HL-60/S4 (cell line): ENCODE data around the gene AOAH.
"Not testable (repeated sequence)": the region's sequence is repeated elsewhere in the genome, so short reads cannot be mapped to it uniquely, and the experiment has no call there.

Experiments
- in situ Hi-C: fragments of 300-500 bp; cut with MboI; formaldehyde crosslinking; loops from 2 replicates; pipeline ENCODE4 v1.14.3; 2022; ENCODE audit warnings: low sequenced_read_pairs

Gene AOAH

DNA sequence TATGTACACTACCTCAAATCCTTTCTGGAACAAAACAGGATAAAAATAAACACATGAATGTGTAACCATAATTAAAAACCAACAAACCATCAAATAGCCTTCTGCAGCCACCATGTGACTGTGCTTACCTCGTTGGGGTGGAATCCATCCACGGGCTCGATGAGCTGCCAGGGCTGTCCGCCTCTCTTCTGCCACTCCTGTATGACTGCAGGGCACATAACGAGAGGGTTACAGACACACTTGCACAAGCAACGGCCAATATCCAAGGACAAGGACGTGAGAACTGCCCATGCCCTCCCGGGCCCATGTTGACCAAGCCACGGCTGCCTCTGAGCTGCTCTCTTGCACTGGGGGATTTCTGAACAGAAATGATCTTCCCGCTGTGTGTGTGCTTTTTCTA, 202.4 kb downstream of the AOAH start:
- in situ Hi-C loops = no loop called here

DNA sequence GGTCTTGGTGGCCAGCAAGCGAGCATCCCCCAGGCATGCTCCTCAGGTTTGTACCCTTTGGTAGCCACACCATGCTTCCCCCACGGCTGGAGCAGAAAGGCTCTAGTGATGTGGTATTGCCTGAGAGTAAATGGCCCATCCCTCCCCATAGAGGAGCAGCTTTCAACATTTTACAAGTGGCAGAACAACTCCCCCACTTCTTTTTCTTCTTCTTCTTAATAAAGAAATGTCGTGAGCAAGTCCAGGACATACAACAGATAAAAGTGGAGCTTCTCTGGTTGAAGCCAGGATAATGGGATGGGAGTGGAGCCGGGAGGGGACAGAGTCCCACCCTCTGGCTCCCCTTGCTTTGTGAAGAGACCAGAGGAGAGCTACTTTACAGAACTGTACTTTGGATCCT, 203.2 kb downstream of the AOAH start:
- in situ Hi-C loops = no loop called here

DNA sequence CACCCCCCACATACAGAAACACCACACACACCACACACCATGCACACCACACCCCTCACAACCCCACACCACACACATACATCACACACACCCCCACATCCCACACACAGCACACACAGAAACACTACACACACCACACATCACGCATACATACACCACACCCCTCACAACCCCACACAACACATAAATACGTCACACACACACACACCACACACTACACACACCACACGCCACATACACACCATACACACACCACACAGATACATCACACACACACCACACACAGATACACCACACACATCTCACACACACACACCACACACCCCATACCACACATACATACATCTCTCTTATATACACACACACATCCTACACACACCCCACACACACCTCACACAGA, 208.4 kb downstream of the AOAH start:
- in situ Hi-C loops = no loop called here

DNA sequence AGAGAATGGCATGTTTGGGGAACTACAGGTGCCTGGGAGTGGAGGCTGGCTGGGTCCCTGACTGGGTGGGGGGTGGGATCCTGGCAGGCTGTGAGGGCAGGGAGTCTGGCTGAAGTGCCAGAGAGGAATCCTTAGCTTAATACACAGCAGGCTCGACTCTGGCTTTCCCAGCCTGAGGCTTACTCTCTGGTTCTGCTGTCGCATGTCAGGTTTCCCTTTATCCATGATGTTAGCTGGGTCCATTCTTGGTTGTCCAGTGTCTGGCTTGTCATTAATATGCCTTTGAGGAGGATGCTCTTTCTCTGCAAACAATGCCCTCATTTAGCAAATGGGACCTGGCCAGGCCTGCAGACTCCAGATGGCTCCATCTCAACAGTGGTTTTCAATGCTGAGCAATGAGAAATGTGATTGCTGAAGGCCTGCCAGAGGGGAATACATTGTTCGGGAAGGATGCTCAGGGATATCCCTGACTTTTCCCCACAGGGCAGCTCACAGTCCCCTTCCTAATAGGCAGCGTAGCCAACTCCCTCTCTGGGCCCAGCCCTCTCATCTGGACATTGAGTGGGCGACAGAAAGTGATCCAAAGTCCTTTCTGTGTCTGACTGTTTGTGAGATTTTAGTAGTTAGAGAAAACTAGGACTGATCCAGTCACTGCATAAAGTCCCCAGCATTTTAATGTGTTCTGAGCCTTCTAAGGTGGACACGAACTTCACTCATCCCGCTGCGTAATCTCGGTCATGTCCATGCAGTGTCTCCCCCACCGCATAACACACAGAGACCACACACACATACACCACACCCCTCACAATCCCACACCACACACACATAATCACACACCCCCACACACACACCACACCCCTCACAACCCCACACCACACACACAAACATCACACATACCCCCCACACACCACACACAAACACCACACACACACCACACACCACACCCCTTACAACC, 209.7 kb downstream of the AOAH start:
- in situ Hi-C loops = no loop called here

DNA sequence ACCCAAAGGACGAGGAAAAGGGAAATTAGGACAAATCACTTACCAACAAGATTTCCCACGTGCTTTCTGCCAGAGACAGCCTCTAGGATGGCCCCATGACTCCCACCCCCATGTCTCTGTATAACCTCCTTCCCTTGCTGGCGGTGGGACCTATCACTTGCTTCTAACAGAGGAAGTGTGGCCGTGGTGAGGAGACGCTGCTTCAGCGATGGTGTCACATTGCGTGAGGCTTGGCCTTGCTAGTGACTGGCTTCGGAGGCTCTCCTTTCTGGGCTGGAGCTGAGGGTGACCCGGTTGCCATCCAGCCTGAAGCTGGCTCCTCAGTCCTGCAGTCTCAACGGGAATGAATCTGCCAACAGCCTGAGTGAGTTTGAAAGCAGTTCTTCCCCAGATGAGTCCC, 210.9 kb downstream of the AOAH start:
- in situ Hi-C loops = no loop called here

DNA sequence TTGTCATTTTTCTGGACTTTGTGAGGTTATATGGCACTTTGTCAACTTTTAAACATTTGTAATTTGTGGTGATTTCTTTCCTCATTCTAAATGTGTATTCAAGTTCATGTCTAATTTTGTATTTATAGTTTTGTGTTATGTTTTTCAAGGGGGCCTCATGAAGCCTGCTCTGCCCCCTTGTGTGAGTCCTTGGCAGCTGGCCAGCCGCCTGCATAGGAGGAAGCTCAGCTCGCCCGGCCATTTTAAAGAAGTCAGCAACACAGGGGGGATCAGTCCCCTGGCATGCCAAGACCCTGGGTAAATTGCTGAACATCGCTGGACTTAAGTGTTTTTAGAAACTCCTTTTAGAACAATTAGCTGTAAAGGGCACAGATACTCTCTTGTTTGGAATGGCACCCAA, 211.7 kb downstream of the AOAH start:
- in situ Hi-C loops = no loop called here

DNA sequence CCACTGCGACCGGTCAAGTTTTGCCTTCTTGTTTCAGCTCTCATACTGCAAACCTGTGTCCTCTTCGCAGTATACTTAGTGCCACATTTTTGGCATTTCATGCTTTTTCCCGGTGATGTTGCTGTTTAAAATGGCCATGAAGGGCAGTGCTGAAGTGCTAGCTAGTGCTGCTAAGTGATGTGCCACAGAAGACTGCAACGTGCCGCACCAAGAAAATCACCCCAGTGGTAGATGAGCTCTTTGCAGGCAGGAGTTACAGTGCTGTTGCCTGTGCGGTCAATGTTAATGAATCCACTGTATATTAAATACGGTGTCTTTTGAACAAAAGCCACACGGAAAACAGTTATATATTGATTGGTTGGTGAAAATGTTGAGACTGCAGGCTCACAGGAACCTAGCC, 214.3 kb downstream of the AOAH start:
- in situ Hi-C loops = no loop called here

DNA sequence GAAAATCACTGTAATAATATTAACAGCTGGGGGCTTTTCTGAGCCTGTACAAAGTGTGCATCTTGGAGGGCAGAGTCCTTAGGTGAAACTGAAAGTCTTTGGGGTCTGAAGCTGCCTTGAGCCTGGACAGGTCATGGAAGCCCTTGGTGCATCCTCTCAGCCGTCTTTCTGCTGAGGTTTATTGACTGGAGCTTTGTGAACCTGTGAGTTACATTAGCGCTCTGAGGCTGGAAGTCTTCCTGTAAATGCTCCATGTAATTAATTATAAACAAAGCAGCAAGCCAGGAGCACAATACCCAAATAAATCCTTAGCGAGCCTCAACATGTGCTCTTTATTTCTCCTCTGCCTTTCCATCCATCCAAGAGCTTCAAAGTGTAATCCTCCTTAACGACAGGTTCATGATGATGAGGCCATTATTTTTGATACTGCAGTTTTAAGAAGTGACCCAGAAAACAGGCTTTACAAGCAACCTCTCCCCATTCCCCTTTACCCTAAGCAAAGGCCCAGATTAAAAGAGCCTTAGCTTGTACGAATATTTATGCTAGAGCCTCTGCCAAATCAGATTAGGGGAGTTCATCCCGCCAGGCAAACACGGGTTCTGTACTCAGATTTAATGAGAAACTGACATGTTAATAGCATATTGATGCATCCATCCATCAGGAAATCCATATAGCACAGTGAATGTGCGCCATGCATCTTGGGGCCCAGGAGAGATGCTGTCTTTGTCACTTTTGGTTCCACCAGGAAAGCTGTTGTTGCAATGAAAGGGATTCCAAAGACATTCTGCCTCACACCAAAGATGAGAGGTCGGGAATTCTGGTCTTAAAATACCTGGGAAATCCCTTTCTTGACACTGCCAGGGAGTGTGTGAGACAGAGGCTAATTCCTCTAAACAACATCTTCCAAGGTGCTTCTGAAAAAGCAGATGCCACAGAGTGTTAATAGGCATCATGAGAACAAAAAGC, 216.5 kb downstream of the AOAH start:
- in situ Hi-C loops = no loop called here

DNA sequence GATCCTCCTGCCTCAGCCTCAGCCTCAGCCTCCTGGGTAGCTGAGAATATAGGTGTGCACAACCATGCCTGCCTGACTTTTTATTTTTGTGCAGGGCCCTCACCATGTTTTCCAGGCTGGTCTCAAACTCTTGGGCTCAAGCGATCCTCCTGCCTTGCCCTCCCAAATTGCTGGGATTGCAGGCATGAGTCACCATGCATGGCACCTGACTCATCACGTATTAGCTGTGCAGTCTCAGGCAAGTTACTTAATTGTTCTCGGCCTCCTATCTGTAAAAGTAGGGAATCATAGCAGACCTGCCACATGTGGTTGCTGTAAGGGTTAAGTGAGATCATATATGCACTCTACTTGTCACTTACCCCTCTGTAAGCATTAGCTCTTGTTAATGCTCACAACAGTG, 217.5 kb downstream of the AOAH start:
- in situ Hi-C loops = no loop called here

DNA sequence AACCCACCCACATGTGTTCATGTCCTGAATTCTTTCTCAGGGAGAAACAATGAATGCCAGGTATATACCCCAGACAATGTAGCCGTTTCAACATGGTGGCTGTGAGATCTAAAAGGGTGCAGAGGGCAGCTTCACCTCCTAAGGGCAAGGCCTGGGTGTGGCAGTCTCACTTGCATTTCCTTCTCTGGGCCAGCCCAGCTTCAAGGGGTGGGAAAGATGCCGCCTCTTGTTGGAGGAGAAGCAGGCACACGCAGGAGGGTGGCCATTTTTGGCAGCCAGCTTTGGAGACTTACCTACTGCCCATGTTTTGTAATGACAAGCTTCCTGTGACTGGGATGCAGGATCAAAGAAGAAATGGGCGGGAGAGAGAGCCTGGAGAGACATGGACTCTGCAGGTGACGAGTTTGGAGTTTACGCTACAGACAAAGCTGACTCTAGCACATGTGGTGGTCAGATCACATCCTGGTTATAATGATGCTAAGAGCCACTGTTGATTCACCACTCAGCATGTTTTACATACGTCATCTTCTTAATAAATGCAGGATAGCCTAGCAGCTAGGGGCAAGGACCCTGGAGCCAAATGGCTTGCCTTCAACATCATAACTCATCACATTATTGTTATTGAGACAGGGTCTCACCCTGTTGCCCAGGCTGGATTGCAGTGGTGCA, 218.0 kb downstream of the AOAH start:
- in situ Hi-C loops = no loop called here

DNA sequence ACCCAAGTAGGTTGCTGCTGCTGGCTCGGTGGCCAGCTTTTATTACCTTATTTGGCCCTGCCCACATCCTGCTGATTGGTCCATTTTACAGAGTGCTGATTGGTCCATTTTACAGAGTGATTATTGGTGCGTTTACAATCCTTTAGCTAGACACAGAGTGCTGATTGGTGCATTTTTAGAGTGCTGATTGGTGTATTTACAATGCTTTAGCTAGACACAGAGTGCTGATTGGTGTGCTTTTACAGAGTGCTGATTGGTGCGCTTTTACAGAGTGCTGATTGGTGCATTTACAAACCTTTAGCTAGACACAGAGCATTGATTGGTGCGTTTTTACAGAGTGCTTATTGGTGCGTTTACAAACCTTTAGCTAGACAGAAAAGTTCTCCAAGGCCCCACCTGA, 219.7 kb downstream of the AOAH start:
- in situ Hi-C loops = not testable (repeated sequence)

DNA sequence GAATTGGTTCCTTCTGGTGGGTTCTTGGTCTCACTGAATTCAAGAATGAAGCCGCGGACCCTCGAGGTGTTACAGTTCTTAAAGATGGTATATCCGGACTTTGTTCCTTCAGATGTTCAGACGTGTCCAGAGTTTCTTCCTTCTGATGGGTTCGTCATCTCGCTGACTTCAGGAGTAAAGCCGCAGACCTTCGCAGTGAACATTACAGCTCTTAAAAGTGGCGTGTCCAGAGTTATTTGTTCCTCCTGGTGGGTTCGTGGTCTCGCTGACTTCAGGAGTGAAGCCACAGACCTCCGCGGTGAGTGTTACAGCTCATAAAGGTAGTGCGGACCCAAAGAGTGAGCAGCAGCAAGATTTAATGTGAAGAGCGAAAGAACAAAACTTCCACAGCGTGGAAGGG, 220.1 kb downstream of the AOAH start:
- in situ Hi-C loops = not testable (repeated sequence)

DNA sequence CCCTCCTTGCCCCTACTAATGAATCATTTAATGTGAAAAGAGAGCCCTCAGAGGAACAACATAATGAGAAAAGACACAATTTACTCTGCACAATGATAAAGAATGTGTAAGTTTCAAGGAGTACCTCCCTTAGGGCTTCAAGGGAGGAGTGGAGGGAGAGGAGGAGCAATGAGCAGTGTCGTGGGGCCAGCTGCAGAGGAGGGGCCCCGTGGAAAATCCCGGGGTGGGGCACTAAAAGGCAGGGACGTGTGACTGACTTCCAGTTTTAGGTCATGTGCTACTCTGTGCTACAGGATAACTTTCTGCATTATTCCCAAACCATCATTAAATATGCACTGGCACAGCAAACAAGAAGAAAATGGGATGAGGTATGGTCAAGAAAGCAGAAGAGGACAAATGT, 226.5 kb downstream of the AOAH start:
- in situ Hi-C loops = loop anchor here (25.0 kb wide), 3 partner anchors 165 to 1340 kb away; partner anchors contain the start of gene NME8

DNA sequence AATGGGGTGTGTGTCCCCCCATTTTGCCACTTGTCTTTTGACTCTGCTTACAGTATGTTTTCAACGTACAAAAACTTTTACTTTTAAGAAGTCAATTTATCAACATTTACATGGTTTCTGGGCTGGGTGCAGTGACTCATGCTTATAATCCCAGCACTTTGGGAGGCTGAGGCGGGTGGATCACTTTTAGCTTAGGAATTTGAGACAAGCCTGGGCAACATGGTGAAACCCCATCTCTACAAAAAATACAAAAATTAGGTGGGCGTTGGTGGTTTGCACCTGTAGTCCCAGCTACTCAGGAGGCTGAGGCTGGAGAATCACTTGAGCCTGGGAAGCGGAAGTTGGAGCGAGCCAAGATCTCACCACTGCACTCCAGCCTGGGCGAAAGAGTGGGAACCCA, 227.1 kb downstream of the AOAH start:
- in situ Hi-C loops = loop anchor here (25.0 kb wide), 3 partner anchors 165 to 1340 kb away; partner anchors contain the start of gene NME8

DNA sequence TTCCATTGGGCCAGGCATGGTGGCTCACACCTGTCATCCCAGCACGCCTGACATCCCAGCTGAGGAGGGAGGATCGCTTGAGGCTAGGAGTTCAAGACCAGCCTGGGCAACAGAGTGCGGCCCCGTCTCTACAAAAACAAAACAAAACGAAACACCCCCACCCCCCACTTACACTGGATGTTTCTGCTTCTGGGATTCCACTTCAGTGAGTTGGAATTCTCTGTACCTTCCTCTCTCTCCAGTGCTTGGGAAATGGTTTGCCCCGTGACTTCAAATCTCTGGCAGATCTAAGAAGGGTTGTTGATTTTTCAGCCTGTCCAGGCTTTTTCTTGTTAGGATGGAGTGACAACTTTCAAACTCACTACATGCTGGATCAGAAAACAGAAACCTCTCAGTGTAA, 227.7 kb downstream of the AOAH start:
- in situ Hi-C loops = loop anchor here (25.0 kb wide), 3 partner anchors 166 to 1341 kb away; partner anchors contain the start of gene NME8

DNA sequence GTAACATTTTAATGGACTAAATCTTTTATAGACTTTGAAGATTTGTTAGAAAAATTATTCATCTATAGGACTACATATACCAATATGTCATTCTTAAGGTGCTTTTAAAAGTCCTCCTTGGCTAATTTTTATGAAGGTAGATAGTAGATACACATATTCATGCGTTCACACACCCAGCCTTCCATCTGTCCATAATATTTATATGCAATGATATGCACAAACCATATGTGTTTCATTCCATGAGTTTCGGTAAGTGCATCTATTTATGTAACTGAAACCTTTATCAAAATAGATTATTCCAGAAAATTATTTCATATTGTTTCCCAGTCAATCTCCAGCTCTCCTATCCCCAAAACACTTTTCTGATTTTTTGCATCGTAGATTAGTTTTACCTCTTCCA, 233.0 kb downstream of the AOAH start:
- in situ Hi-C loops = loop anchor here (25.0 kb wide), 3 partner anchors 171 to 1346 kb away; partner anchors contain the start of gene NME8

DNA sequence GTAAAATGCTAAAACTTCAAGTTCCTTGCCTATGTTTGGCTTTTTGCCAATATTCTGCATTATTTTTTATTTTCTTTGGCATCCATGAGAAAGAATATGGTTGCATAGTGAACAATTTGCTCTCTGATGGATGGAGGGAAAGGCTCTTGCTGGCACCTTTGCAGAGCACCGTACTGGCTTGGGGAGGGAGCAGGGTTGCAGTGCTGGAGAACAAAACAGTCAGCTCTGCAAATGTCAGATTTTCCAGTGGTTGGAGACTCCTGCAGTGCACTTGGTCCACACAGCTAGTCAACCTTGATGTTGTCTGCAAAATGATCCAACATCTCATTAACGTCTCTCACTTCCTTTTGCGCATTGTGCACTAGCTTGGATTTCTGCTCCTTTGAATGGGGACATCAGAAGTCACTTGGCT, 233.9 kb downstream of the AOAH start:
- in situ Hi-C loops = loop anchor here (25.0 kb wide), 3 partner anchors 172 to 1347 kb away; partner anchors contain the start of gene NME8

DNA sequence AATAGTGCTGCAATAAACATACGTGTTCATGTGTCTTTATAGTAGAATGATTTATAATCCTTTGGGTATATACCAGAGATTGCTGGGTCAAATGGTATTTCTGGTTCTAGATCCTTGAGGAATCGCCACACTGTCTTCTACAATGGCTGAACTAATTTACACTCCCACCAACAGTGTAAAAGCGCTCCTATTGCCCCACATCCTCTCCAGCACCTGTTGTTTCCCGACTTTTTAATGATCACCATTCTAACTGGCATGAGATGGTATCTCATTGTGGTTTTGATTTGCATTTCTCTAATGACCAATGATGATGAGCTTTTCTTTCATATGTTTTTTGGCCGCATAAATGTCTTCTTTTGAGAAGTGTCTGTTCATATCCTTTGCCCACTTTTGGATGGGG, 235.6 kb downstream of the AOAH start:
- in situ Hi-C loops = loop anchor here (25.0 kb wide), 3 partner anchors 174 to 1349 kb away; partner anchors contain the start of gene NME8

DNA sequence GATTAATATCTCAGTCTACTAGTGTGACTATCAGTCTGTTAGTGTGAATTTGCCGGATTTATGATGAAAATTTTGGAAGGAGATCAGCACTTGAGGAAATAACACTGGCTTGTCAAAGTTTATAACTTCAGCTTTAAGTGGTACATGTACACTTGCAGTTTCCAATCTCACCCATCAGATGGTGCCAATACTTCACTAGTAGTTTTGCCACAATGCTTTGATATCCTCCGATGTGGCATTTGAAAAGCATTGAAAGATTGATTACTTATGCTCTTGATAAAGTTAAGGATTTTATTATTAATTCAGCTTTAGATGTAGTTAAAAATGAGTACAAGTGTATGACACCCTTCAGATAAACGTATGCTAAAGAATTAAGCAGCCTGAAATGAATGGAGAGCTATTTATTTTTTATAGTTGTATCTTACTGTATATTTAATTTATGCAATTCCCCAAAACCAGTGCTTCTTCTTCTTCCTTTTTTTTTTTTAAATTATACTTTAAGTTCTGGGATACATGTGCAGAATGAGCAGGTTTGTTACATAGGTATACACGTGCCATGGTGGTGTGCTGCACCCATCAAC, 236.4 kb downstream of the AOAH start:
- in situ Hi-C loops = loop anchor here (25.0 kb wide), 3 partner anchors 174 to 1349 kb away; partner anchors contain the start of gene NME8

DNA sequence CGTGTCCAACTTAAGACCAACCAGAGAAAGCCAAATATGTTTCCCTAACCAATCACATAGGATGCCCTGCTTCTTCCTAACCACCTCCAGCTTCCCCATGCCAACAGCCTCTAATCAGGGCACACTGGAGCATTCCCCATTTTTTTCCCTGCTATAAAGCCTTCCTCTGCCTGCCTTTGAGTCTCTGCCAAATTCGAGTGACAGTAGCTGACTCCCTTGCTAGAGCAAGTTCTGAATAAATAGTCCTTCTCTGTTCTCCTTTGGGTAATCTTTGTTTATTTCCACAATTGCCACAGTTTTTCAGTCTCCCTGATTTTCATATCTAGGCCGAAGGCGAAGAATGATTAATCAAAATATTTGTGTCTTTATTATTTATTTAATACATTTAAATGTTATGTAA, 238.0 kb downstream of the AOAH start:
- in situ Hi-C loops = loop anchor here (25.0 kb wide), 3 partner anchors 176 to 1351 kb away; partner anchors contain the start of gene NME8
